ENCODE results near the gene CASP5. TPM values are rescaled to one million over a fixed set of nuclear protein-coding genes. Genes with fewer than 3 reads are reported as not detected.

Gene CASP5
- total RNA-seq, 1 donor from 2014 or later = not detected

- Mint-ChIP-seq H3K27ac (ENCODE audit: unreplicated experiment) (no peak overlapping the region), H3K9me3 (ENCODE audit: unreplicated experiment) (no peaks in the 10 kb centered on the region), H3K27me3 (ENCODE audit: unreplicated experiment) (no peaks in the 10 kb centered on the region), H3K36me3 (ENCODE audit: unreplicated experiment) (no peaks in the 10 kb centered on the region), H3K4me1 (ENCODE audit: unreplicated experiment) (no peaks in the 10 kb centered on the region), H3K4me3 (ENCODE audit: unreplicated experiment) (no peak overlapping the region)
- TF ChIP-seq CTCF (IDR thresholded peaks at IDR 0.05) = no peak
- no peak for DNase-seq (ENCODE audit: extremely low spot score, unreplicated experiment)
Measured at GRCh38 chr11:104999721-105000120, 23.2 kb downstream of the CASP5 start.

GRCh38 chr11:104997288-104997687, 25.7 kb downstream of the CASP5 start:
- Mint-ChIP-seq H3K36me3 (ENCODE audit: unreplicated experiment) (no peaks in the 10 kb centered on the region), H3K27me3 (ENCODE audit: unreplicated experiment) (no peaks in the 10 kb centered on the region), H3K4me3 (ENCODE audit: unreplicated experiment) (no peak overlapping the region), H3K4me1 (ENCODE audit: unreplicated experiment) (no peaks in the 10 kb centered on the region), H3K9me3 (ENCODE audit: unreplicated experiment) (no peaks in the 10 kb centered on the region), H3K27ac (ENCODE audit: unreplicated experiment) (no peak overlapping the region)
- TF ChIP-seq CTCF (IDR thresholded peaks at IDR 0.05) = peak; percentile 33
- no peak for DNase-seq (ENCODE audit: extremely low spot score, unreplicated experiment)

- no peak for TF ChIP-seq CTCF (IDR thresholded peaks at IDR 0.05)
- DNase-seq (ENCODE audit: extremely low spot score, unreplicated experiment) = no peak
- no peaks in the 10 kb centered on the region for H3K4me1 Mint-ChIP-seq (ENCODE audit: unreplicated experiment)
- H3K9me3 Mint-ChIP-seq (ENCODE audit: unreplicated experiment) = no peaks in the 10 kb centered on the region
- no peak overlapping the region for H3K4me3 Mint-ChIP-seq (ENCODE audit: unreplicated experiment)
- no peaks in the 10 kb centered on the region for H3K27me3 Mint-ChIP-seq (ENCODE audit: unreplicated experiment)
- H3K36me3 Mint-ChIP-seq (ENCODE audit: unreplicated experiment) = no peaks in the 10 kb centered on the region
- no peak overlapping the region for H3K27ac Mint-ChIP-seq (ENCODE audit: unreplicated experiment)
Measured at GRCh38 chr11:104995001-104995408, 28.0 kb downstream of the CASP5 start.

- no peak for TF ChIP-seq CTCF (IDR thresholded peaks at IDR 0.05)
- Mint-ChIP-seq H3K36me3 (ENCODE audit: unreplicated experiment) (peaks cover 7% of the 10 kb centered on the region), H3K4me3 (ENCODE audit: unreplicated experiment) (no peak overlapping the region), H3K9me3 (ENCODE audit: unreplicated experiment) (peaks cover 17% of the 10 kb centered on the region), H3K27ac (ENCODE audit: unreplicated experiment) (no peak overlapping the region), H3K27me3 (ENCODE audit: unreplicated experiment) (no peaks in the 10 kb centered on the region), H3K4me1 (ENCODE audit: unreplicated experiment) (no peaks in the 10 kb centered on the region)
- no peak for DNase-seq (ENCODE audit: extremely low spot score, unreplicated experiment)
Measured at GRCh38 chr11:104992781-104993180, 30.2 kb downstream of the CASP5 start.

- H3K27me3 Mint-ChIP-seq (ENCODE audit: unreplicated experiment) = no peaks in the 10 kb centered on the region
- TF ChIP-seq CTCF (IDR thresholded peaks at IDR 0.05) = no peak
- H3K36me3 Mint-ChIP-seq (ENCODE audit: unreplicated experiment) = peaks cover 7% of the 10 kb centered on the region
- H3K9me3 Mint-ChIP-seq (ENCODE audit: unreplicated experiment) = peaks cover 25% of the 10 kb centered on the region
- H3K4me1 Mint-ChIP-seq (ENCODE audit: unreplicated experiment) = no peaks in the 10 kb centered on the region
- no peak for DNase-seq (ENCODE audit: extremely low spot score, unreplicated experiment)
- no peak overlapping the region for H3K27ac Mint-ChIP-seq (ENCODE audit: unreplicated experiment)
- H3K4me3 Mint-ChIP-seq (ENCODE audit: unreplicated experiment) = no peak overlapping the region
Measured at GRCh38 chr11:104991994-104992393, 31.0 kb downstream of the CASP5 start.
